Pulmonary artery endothelial cell (primary cell): ENCODE results near the gene DACT3. TPM values are rescaled to one million over a fixed set of nuclear protein-coding genes. Genes with fewer than 3 reads are reported as not detected.

Experiments used
- DNase-seq: peaks from one replicate; pipeline ENCODE4 v3.0.0-alpha.2; 2011; ENCODE audit warnings: low read depth, low spot score
- total RNA-seq: library from RNA; depleted of rRNA; stranded (reverse); fragments of >200 nt; gene quantifications from 2 replicates; pipeline ENCODE4 v1.2.3, GENCODE V29; 2014

DACT3 gene
- total RNA-seq, 1 donor from 2014 or later: 0.66 TPM

- no peak for DNase-seq
These were observed 61.1 kb downstream of the DACT3 start for GRCh38 chr19:46599716-46600373.

GRCh38 chr19:46598372-46598917, 62.5 kb downstream of the DACT3 start:
- DNase-seq: no peak

Other genes starting within 250 kb of the DACT3 start
- 0.07 and 0.25 TPM in 2 replicates for gene CCDC8, start 247.6 kb downstream of the DACT3 start, total RNA-seq
- under 0.01 TPM in 1 of 2 replicates, not detected in the other for gene PNMA8C, start 232.2 kb downstream of the DACT3 start, total RNA-seq
- 0.20 and 1.7 TPM in 2 replicates for gene PNMA8A, start 189.6 kb downstream of the DACT3 start, total RNA-seq
- 0.07 and 0.11 TPM in 2 replicates for gene PNMA8B, start 165.3 kb downstream of the DACT3 start, total RNA-seq
- gene CALM3, start 59.9 kb downstream of the DACT3 start, total RNA-seq: 175 and 224 TPM in 2 replicates
- gene PTGIR, start 36.1 kb downstream of the DACT3 start, total RNA-seq: 7.9 and 8.5 TPM in 2 replicates
- gene GNG8, start 25.0 kb downstream of the DACT3 start, total RNA-seq: not detected in 2 replicates
- 39.4 and 49.7 TPM in 2 replicates for gene PRKD2, start 55.9 kb upstream of the DACT3 start, total RNA-seq
- gene FKRP, start 84.9 kb upstream of the DACT3 start, total RNA-seq: 15.4 and 21.3 TPM in 2 replicates
- 86.7 and 90.7 TPM in 2 replicates for gene STRN4, start 85.3 kb upstream of the DACT3 start, total RNA-seq
- 54.9 and 105 TPM in 2 replicates for gene SLC1A5, start 127.4 kb upstream of the DACT3 start, total RNA-seq
- gene AP2S1, start 189.7 kb upstream of the DACT3 start, total RNA-seq: 149 and 203 TPM in 2 replicates
- 21.4 and 30.5 TPM in 2 replicates for gene ARHGAP35, start 199.8 kb upstream of the DACT3 start, total RNA-seq